Neural progenitor cell (in vitro differentiated cells): ENCODE results near the gene MARK3. TPM values are rescaled to one million over a fixed set of nuclear protein-coding genes. Genes with fewer than 3 reads are reported as not detected.

Source experiments
- DNase-seq: peaks from one replicate; pipeline ENCODE4 v3.0.0-alpha.2; 2016; ENCODE audit warnings: low spot score
- H2AFZ ChIP-seq: fragments of 200-600 bp; sonication (generic); replicated peaks from 2 replicates; pipeline ENCODE4 v1.6.1; 2016; ENCODE audit warnings: antibody characterized with exemption
- H3F3A ChIP-seq: fragments of 200-600 bp; sonication (generic); 2 replicates; pipeline ENCODE4 v1.6.1; 2016; ENCODE audit warnings: antibody characterized with exemption, low read depth
- H3K27ac ChIP-seq: fragments of 200-600 bp; sonication (generic); 2 replicates; pipeline ENCODE4 v1.5.1; 2016; ENCODE audit warnings: mild to moderate bottlenecking
- H3K27me3 ChIP-seq: fragments of 200-600 bp; sonication (generic); 2 replicates; pipeline ENCODE4 v1.6.1; 2016; ENCODE audit warnings: mild to moderate bottlenecking, moderate library complexity
- H3K36me3 ChIP-seq: fragments of 200-600 bp; sonication (generic); 2 replicates; pipeline ENCODE4 v1.5.1; 2016
- H3K4me1 ChIP-seq: fragments of 200-600 bp; sonication (generic); 2 replicates; pipeline ENCODE4 v1.6.1; 2016; ENCODE audit warnings: mixed run types
- H3K4me2 ChIP-seq: fragments of 200-600 bp; sonication (generic); 2 replicates; pipeline ENCODE4 v1.6.1; 2016
- H3K4me3 ChIP-seq: fragments of 200-600 bp; sonication (generic); 2 replicates; pipeline ENCODE4 v1.5.1; 2016
- H3K79me2 ChIP-seq: fragments of 200-600 bp; sonication (generic); 2 replicates; pipeline ENCODE4 v1.6.1; 2016; ENCODE audit warnings: low read depth
- H3K9ac ChIP-seq: fragments of 200-600 bp; sonication (generic); 2 replicates; pipeline ENCODE4 v1.6.1; 2016
- H3K9me3 ChIP-seq: fragments of 200-600 bp; sonication (generic); 2 replicates; pipeline ENCODE4 v1.5.1; 2016; ENCODE audit warnings: low read depth
- H4K20me1 ChIP-seq: fragments of 200-600 bp; sonication (generic); 2 replicates; pipeline ENCODE4 v1.6.1; 2016; ENCODE audit warnings: low read depth
- H3K27ac Mint-ChIP-seq: 3 replicates; pipeline ENCODE4 v1.8.0; 2021; ENCODE audit warnings: mixed read lengths
- H3K27me3 Mint-ChIP-seq: 2 replicates; pipeline ENCODE4 v1.8.0; 2022; ENCODE audit warnings: low read depth, mild to moderate bottlenecking, inconsistent platforms, moderate library complexity, mixed read lengths; ENCODE audit not compliant: insufficient read depth
- H3K36me3 Mint-ChIP-seq: 3 replicates; pipeline ENCODE4 v1.8.0; 2021; ENCODE audit warnings: mixed read lengths
- H3K4me1 Mint-ChIP-seq: 3 replicates; pipeline ENCODE4 v1.8.0; 2021; ENCODE audit warnings: mixed read lengths
- H3K4me3 Mint-ChIP-seq: 3 replicates; pipeline ENCODE4 v1.8.0; 2021; ENCODE audit warnings: mild to moderate bottlenecking, moderate library complexity, mixed read lengths
- H3K9me3 Mint-ChIP-seq: 3 replicates; pipeline ENCODE4 v1.8.0; 2020; ENCODE audit warnings: mixed read lengths
- EZH2 ChIP-seq: fragments of 200-600 bp; sonication (generic); IDR thresholded peaks from 2 replicates; pipeline ENCODE4 v1.6.1; 2017; ENCODE audit warnings: antibody characterized with exemption, mild to moderate bottlenecking, moderate library complexity
- EZH2phosphoT487 ChIP-seq: fragments of 200-600 bp; sonication (generic); IDR thresholded peaks from 2 replicates; pipeline ENCODE4 v1.6.1; 2017; ENCODE audit warnings: antibody characterized with exemption
- total RNA-seq: library from RNA; depleted of rRNA; stranded (reverse); fragments of >200 nt; gene quantifications from 2 replicates; pipeline ENCODE4 v1.2.3, GENCODE V29; 2015; ENCODE audit warnings: low replicate concordance
- TF ChIP-seq, protein P1 (sequence below): fragments of 200-600 bp; sonication (generic); IDR thresholded peaks from 2 replicates; pipeline ENCODE4 v1.5.1; 2017; ENCODE audit warnings: antibody characterized with exemption, mild to moderate bottlenecking

MARK3 gene
- total RNA-seq, 1 donor from 2014 or later, result 80.7 TPM

DNA sequence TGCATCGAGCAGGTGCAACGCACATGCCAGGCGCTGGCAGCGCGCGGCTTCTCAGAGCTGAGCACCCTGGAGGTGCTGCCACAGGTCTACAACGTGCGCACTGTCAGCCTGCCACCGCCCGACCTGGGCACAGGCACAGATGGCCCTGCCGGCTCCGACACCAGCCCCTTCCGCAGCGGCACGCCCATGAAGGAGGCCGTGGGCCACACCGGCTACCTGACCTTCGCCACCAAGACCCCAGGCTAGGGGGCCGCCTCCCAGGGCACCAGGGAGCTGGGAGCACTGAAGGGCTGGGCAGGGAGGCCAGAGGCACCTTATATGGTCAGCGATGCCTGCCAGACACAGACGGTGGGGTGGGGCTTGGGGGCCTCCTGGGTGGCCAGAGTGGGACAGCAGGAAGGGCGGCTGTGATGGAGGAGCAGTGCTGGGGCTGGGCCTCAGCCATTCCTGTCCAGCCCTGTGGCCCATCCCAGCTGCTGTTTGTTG lies 149.4 kb downstream of the MARK3 start:
- H3K79me2 ChIP-seq, result peaks cover 12% of the 10 kb centered on the region
- H4K20me1 ChIP-seq, result peaks cover 24% of the 10 kb centered on the region
- H3F3A ChIP-seq, result no peaks in the 10 kb centered on the region
- peaks cover 3% of the 10 kb centered on the region for H3K4me1 ChIP-seq
- Mint-ChIP-seq H3K27ac (no peak overlapping the region), H3K36me3 (peaks cover 2% of the 10 kb centered on the region), H3K4me3 (no peak overlapping the region), H3K4me1 (peaks cover 10% of the 10 kb centered on the region), H3K27me3 (peaks cover 4% of the 10 kb centered on the region), H3K9me3 (no peaks in the 10 kb centered on the region)
- H3K27ac ChIP-seq, result no peak overlapping the region
- no peak overlapping the region for H3K4me3 ChIP-seq
- H3K9me3 ChIP-seq, result no peaks in the 10 kb centered on the region
- H3K4me2 ChIP-seq, result no peak overlapping the region
- H2AFZ ChIP-seq, result no peak overlapping the region
- H3K9ac ChIP-seq, result no peak overlapping the region
- no peak for TF ChIP-seq EZH2phosphoT487
- no peaks in the 10 kb centered on the region for H3K36me3 ChIP-seq
- DNase-seq, result no peak
- no peaks in the 10 kb centered on the region for H3K27me3 ChIP-seq

DNA sequence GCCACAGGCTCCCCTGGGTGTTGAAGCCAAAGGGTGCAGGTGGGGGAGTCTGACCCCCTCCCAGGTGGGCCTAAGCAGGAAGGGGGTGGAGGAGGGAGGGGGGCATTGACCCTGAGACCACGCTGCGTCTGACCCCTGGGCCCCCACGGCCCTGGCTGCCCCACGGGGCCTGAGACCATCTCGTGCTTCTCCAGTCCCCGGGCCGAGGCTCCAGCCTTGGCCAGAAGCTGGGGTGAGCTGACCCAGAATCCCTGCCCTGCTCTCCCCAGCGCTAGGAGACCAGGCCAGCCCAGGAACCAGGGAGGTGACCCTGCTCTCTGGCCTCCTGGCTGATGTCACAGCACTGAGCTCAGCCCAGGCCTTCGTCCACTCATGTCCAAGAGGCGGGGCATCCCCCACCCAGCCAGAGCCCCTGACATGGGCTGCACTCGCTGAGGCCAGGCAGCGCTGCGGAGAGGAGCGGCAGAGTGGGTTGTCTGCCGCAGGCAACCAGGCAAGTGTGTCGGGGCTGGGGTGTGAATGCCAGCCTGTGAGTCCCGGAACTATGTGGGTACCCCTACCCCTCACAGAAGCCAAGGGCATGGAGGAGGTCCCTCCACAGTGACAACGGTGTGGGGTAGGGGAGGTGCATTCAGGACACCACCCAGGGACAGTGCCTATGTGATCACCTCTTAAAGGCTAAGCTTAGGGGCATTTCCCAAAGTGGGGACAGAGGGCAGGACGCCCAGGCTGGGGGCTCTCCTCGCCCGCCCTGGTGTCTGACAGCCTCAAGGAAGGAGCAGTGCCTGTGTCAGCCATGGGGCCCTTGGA lies 150.1 kb downstream of the MARK3 start:
- Mint-ChIP-seq H3K4me1 (peaks cover 11% of the 10 kb centered on the region), H3K27ac (no peak overlapping the region), H3K27me3 (peaks cover 2% of the 10 kb centered on the region), H3K4me3 (no peak overlapping the region), H3K9me3 (no peaks in the 10 kb centered on the region), H3K36me3 (peaks cover 2% of the 10 kb centered on the region)
- H3K4me1 ChIP-seq, result peaks cover 3% of the 10 kb centered on the region
- peaks cover 5% of the 10 kb centered on the region for H3K79me2 ChIP-seq
- TF ChIP-seq EZH2 (no peak), EZH2phosphoT487 (no peak)
- TF ChIP-seq, protein P1, sequence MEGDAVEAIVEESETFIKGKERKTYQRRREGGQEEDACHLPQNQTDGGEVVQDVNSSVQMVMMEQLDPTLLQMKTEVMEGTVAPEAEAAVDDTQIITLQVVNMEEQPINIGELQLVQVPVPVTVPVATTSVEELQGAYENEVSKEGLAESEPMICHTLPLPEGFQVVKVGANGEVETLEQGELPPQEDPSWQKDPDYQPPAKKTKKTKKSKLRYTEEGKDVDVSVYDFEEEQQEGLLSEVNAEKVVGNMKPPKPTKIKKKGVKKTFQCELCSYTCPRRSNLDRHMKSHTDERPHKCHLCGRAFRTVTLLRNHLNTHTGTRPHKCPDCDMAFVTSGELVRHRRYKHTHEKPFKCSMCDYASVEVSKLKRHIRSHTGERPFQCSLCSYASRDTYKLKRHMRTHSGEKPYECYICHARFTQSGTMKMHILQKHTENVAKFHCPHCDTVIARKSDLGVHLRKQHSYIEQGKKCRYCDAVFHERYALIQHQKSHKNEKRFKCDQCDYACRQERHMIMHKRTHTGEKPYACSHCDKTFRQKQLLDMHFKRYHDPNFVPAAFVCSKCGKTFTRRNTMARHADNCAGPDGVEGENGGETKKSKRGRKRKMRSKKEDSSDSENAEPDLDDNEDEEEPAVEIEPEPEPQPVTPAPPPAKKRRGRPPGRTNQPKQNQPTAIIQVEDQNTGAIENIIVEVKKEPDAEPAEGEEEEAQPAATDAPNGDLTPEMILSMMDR, result no peak
- H3K9ac ChIP-seq, result no peak overlapping the region
- H4K20me1 ChIP-seq, result peaks cover 17% of the 10 kb centered on the region
- no peak overlapping the region for H3K27ac ChIP-seq
- H2AFZ ChIP-seq, result no peak overlapping the region
- H3F3A ChIP-seq, result peaks cover 3% of the 10 kb centered on the region
- H3K27me3 ChIP-seq, result no peaks in the 10 kb centered on the region
- H3K4me3 ChIP-seq, result no peak overlapping the region
- H3K36me3 ChIP-seq, result no peaks in the 10 kb centered on the region
- no peak overlapping the region for H3K4me2 ChIP-seq
- no peak for DNase-seq
- H3K9me3 ChIP-seq, result no peaks in the 10 kb centered on the region

GRCh38 chr14:103535891-103536565 lies 150.8 kb downstream of the MARK3 start:
- Histone ChIP-seq H3K9ac (no peak overlapping the region), H4K20me1 (peaks cover 10% of the 10 kb centered on the region), H3K36me3 (no peaks in the 10 kb centered on the region), H3F3A (peaks cover 7% of the 10 kb centered on the region), H3K27me3 (no peaks in the 10 kb centered on the region), H3K9me3 (no peaks in the 10 kb centered on the region), H3K4me1 (peaks cover 10% of the 10 kb centered on the region), H3K4me2 (no peak overlapping the region), H3K79me2 (no peaks in the 10 kb centered on the region), H2AFZ (no peak overlapping the region), H3K27ac (no peak overlapping the region), H3K4me3 (no peak overlapping the region)
- no peak overlapping the region for H3K27ac Mint-ChIP-seq
- H3K36me3 Mint-ChIP-seq, result peaks cover 2% of the 10 kb centered on the region
- H3K9me3 Mint-ChIP-seq, result no peaks in the 10 kb centered on the region
- DNase-seq, result no peak
- no peak for TF ChIP-seq EZH2
- no peak for TF ChIP-seq EZH2phosphoT487
- TF ChIP-seq, protein P1, result no peak
- H3K4me3 Mint-ChIP-seq, result no peak overlapping the region
- peaks cover 4% of the 10 kb centered on the region for H3K27me3 Mint-ChIP-seq
- peaks cover 16% of the 10 kb centered on the region for H3K4me1 Mint-ChIP-seq
